ENCODE data around the gene DHX9. TPM values are rescaled to one million over a fixed set of nuclear protein-coding genes. Genes with fewer than 3 reads are reported as not detected.

The DHX9 gene
- total RNA-seq, 1 donor from 2014 or later, result 426 TPM

GRCh38 chr1:182851825-182852224 is 12.7 kb downstream of the DHX9 start:
- Mint-ChIP-seq H3K27me3 (ENCODE audit: low read depth) (no peaks in the 10 kb centered on the region), H3K9me3 (no peaks in the 10 kb centered on the region), H3K4me1 (peaks cover 35% of the 10 kb centered on the region), H3K36me3 (ENCODE audit: low read depth) (peaks cover 34% of the 10 kb centered on the region), H3K4me3 (no peak overlapping the region), H3K27ac (ENCODE audit: unreplicated experiment) (no peak overlapping the region)
- no peak for TF ChIP-seq CTCF (conservative IDR thresholded peaks at IDR 0.05)
- no peak for DNase-seq (ENCODE audit: low read depth, low spot score)

- H3K9me3 Mint-ChIP-seq, result no peaks in the 10 kb centered on the region
- peaks cover 21% of the 10 kb centered on the region for H3K4me1 Mint-ChIP-seq
- no peak overlapping the region for H3K27ac Mint-ChIP-seq (ENCODE audit: unreplicated experiment)
- H3K4me3 Mint-ChIP-seq, result no peak overlapping the region
- no peak for TF ChIP-seq CTCF (conservative IDR thresholded peaks at IDR 0.05)
- H3K27me3 Mint-ChIP-seq (ENCODE audit: low read depth), result no peaks in the 10 kb centered on the region
- DNase-seq (ENCODE audit: low read depth, low spot score), result no peak
- H3K36me3 Mint-ChIP-seq (ENCODE audit: low read depth), result peaks cover 29% of the 10 kb centered on the region
These were observed 16.8 kb downstream of the DHX9 start for GRCh38 chr1:182855911-182856310.

- H3K27me3 Mint-ChIP-seq (ENCODE audit: low read depth), result no peaks in the 10 kb centered on the region
- H3K9me3 Mint-ChIP-seq, result no peaks in the 10 kb centered on the region
- TF ChIP-seq CTCF (conservative IDR thresholded peaks at IDR 0.05), result no peak
- H3K4me1 Mint-ChIP-seq, result peaks cover 21% of the 10 kb centered on the region
- H3K27ac Mint-ChIP-seq (ENCODE audit: unreplicated experiment), result no peak overlapping the region
- DNase-seq (ENCODE audit: low read depth, low spot score), result no peak
- H3K4me3 Mint-ChIP-seq, result no peak overlapping the region
- peaks cover 31% of the 10 kb centered on the region for H3K36me3 Mint-ChIP-seq (ENCODE audit: low read depth)
These were observed 18.1 kb downstream of the DHX9 start for GRCh38 chr1:182857212-182857611.

GRCh38 chr1:182860658-182861057 is 21.5 kb downstream of the DHX9 start:
- Mint-ChIP-seq H3K36me3 (ENCODE audit: low read depth) (peaks cover 28% of the 10 kb centered on the region), H3K27ac (ENCODE audit: unreplicated experiment) (no peak overlapping the region), H3K27me3 (ENCODE audit: low read depth) (no peaks in the 10 kb centered on the region), H3K4me1 (no peaks in the 10 kb centered on the region), H3K4me3 (no peak overlapping the region), H3K9me3 (no peaks in the 10 kb centered on the region)
- DNase-seq (ENCODE audit: low read depth, low spot score), result no peak
- TF ChIP-seq CTCF (conservative IDR thresholded peaks at IDR 0.05), result no peak

GRCh38 chr1:182861994-182862393 is 22.8 kb downstream of the DHX9 start:
- no peaks in the 10 kb centered on the region for H3K27me3 Mint-ChIP-seq (ENCODE audit: low read depth)
- H3K4me3 Mint-ChIP-seq, result no peak overlapping the region
- H3K27ac Mint-ChIP-seq (ENCODE audit: unreplicated experiment), result no peak overlapping the region
- peaks cover 30% of the 10 kb centered on the region for H3K36me3 Mint-ChIP-seq (ENCODE audit: low read depth)
- no peak for TF ChIP-seq CTCF (conservative IDR thresholded peaks at IDR 0.05)
- H3K4me1 Mint-ChIP-seq, result no peaks in the 10 kb centered on the region
- no peak for DNase-seq (ENCODE audit: low read depth, low spot score)
- no peaks in the 10 kb centered on the region for H3K9me3 Mint-ChIP-seq

GRCh38 chr1:182862827-182863226 is 23.7 kb downstream of the DHX9 start:
- TF ChIP-seq CTCF (conservative IDR thresholded peaks at IDR 0.05), result no peak
- Mint-ChIP-seq H3K4me1 (no peaks in the 10 kb centered on the region), H3K27ac (ENCODE audit: unreplicated experiment) (no peak overlapping the region), H3K27me3 (ENCODE audit: low read depth) (no peaks in the 10 kb centered on the region), H3K4me3 (no peak overlapping the region), H3K36me3 (ENCODE audit: low read depth) (peaks cover 29% of the 10 kb centered on the region), H3K9me3 (no peaks in the 10 kb centered on the region)
- no peak for DNase-seq (ENCODE audit: low read depth, low spot score)
